Natural killer cell (primary cell): ENCODE results near the gene MAN1C1. TPM values are rescaled to one million over a fixed set of nuclear protein-coding genes. Genes with fewer than 3 reads are reported as not detected.
"Not testable (repeated sequence)": the region's sequence is repeated elsewhere in the genome, so short reads cannot be mapped to it uniquely, and the experiment has no call there.

Source experiments
- ATAC-seq, 3 donors: fragments of 150-1000 bp in 2 of 3; fragments of 200-7000 bp in 1 of 3; cut with Tn5 transposase; 1 replicate in 1 of 3; 2 replicates in 2 of 3; pipeline ENCODE4 v1.10.0; 2021; ENCODE audit warnings: mild to moderate bottlenecking in 2 of 3, moderate library complexity in 2 of 3
- DNase-seq, 2 donors: peaks; one replicate each; pipeline versions ENCODE4 v3.0.0 to v3.0.0-alpha.2; 2013 to 2021; ENCODE audit warnings: mixed read lengths in 1 of 2
- H3K27ac ChIP-seq: one replicate; pipeline ENCODE4 v1.5.1; 2013; ENCODE audit warnings: mild to moderate bottlenecking, low read length
- H3K27me3 ChIP-seq: one replicate; pipeline ENCODE4 v1.6.1; 2013; ENCODE audit warnings: low read length; ENCODE audit not compliant: control insufficient read depth, insufficient read depth
- H3K36me3 ChIP-seq: one replicate; pipeline ENCODE4 v1.6.1; 2013; ENCODE audit warnings: low read length; ENCODE audit not compliant: control insufficient read depth, insufficient read depth
- H3K4me1 ChIP-seq: one replicate; pipeline ENCODE4 v1.6.1; 2013; ENCODE audit warnings: low read length; ENCODE audit not compliant: control insufficient read depth, insufficient read depth
- H3K4me3 ChIP-seq: one replicate; pipeline ENCODE4 v1.5.1; 2013; ENCODE audit warnings: low read length
- H3K9me3 ChIP-seq: one replicate; pipeline ENCODE4 v1.6.1; 2013; ENCODE audit warnings: low read length; ENCODE audit not compliant: control insufficient read depth, insufficient read depth
- H3K27ac Mint-ChIP-seq, 2 donors: one replicate each; pipeline ENCODE4 v1.8.0; 2022; ENCODE audit warnings: mild to moderate bottlenecking in 2 of 2, mixed read lengths in 2 of 2, moderate library complexity in 1 of 2
- H3K27me3 Mint-ChIP-seq, 2 donors: one replicate each; pipeline ENCODE4 v1.8.0; 2022; ENCODE audit warnings: low read depth in 2 of 2, mixed read lengths in 2 of 2
- H3K36me3 Mint-ChIP-seq: one replicate; pipeline ENCODE4 v1.8.0; 2022; ENCODE audit warnings: mixed read lengths
- H3K4me1 Mint-ChIP-seq, 2 donors: one replicate each; pipeline ENCODE4 v1.8.0; 2022; ENCODE audit warnings: mixed read lengths in 2 of 2
- H3K4me3 Mint-ChIP-seq: one replicate; pipeline ENCODE4 v1.8.0; 2022; ENCODE audit warnings: mild to moderate bottlenecking, moderate library complexity, mixed read lengths
- H3K9me3 Mint-ChIP-seq, 2 donors: one replicate each; pipeline ENCODE4 v1.8.0; 2022; ENCODE audit warnings: mixed read lengths in 2 of 2
- WGBS: methylation state at CpG from one replicate; pipeline ENCODE4 v1.1.7; 2013; ENCODE audit warnings: missing lambda C conversion rate; ENCODE audit not compliant: insufficient coverage; 5-methylcytosine and 5-hydroxymethylcytosine counted together
- intact Hi-C: fragments of 100-400 bp; cut with micrococcal nuclease; formaldehyde crosslinking; loops from one replicate; pipeline ENCODE4 v1.14.2; 2022
- total RNA-seq, 4 donors: library from RNA; stranded (reverse); fragments of 120-200 nt in 1 of 4; gene quantifications; one replicate each; pipeline versions ENCODE4 v1.2.3 to v1.2.4, GENCODE V29; 2013 to 2022
- TF ChIP-seq, protein P1 (sequence below): fragments of 200-600 bp; IDR thresholded peaks from one replicate; pipeline ENCODE4 v1.8.0; 2022; ENCODE audit warnings: antibody characterized with exemption

MAN1C1 gene
- total RNA-seq, 3 donors from 2014 or later (not counting 1 experiment from before 2014, with no cell fraction given) = 3.6 to 7.5 (median 7.1) TPM

DNA sequence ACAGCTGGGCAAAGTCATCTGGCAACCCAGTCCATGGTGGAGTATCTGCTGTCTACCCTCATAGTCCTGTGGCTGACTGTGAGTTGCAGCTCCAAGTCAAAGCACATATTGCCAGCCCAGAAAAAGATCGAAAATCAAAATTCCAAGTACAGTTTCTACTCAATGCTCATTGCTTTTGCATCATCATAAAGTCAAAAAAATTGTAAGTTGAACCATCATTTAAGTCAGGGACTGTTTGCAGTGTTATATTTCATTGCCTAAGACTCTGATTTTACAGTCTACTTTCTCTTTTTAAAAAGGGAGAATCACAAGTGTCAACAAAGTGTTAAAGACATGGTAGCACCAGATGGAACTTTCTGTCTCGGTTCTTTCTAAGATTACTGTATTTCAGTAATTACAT, 22.7 kb upstream of the MAN1C1 start:
- no peaks in the 10 kb centered on the region for H3K9me3 ChIP-seq
- 87% methylated on average over 1 of the region's 2 CpGs for WGBS
- Mint-ChIP-seq H3K4me3 (no peak overlapping the region), H3K9me3 (no peaks in the 10 kb centered on the region), H3K27ac (no peak overlapping the region), H3K4me1 (no peaks in the 10 kb centered on the region), H3K27me3 (peaks cover 0 to 3% of the 10 kb centered on the region in 2 donors), H3K36me3 (no peaks in the 10 kb centered on the region)
- TF ChIP-seq, protein P1, sequence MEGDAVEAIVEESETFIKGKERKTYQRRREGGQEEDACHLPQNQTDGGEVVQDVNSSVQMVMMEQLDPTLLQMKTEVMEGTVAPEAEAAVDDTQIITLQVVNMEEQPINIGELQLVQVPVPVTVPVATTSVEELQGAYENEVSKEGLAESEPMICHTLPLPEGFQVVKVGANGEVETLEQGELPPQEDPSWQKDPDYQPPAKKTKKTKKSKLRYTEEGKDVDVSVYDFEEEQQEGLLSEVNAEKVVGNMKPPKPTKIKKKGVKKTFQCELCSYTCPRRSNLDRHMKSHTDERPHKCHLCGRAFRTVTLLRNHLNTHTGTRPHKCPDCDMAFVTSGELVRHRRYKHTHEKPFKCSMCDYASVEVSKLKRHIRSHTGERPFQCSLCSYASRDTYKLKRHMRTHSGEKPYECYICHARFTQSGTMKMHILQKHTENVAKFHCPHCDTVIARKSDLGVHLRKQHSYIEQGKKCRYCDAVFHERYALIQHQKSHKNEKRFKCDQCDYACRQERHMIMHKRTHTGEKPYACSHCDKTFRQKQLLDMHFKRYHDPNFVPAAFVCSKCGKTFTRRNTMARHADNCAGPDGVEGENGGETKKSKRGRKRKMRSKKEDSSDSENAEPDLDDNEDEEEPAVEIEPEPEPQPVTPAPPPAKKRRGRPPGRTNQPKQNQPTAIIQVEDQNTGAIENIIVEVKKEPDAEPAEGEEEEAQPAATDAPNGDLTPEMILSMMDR = no peak
- no peak for DNase-seq
- no peaks in the 10 kb centered on the region for H3K36me3 ChIP-seq
- no peaks in the 10 kb centered on the region for H3K27me3 ChIP-seq
- no peak for ATAC-seq
- no peaks in the 10 kb centered on the region for H3K4me1 ChIP-seq
- intact Hi-C loops = no loop called here
- no peak overlapping the region for H3K27ac ChIP-seq
- no peak overlapping the region for H3K4me3 ChIP-seq

DNA sequence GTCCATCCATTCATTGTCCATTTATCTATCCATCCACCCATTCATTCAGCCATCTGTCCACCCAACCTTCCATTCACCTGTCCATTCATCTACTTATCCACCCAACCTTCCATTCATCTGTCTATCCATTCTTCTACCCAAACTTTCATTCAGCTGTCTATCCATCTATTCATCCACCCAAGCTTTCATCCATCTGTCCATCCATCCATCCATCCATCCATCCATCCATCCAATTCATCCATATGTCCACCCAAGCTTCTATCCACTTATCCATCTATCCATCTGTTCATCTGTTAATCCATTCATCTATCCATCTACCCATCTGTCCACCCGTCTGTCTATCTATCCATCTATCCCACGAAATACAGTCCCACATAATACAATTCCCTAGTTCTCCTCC, 21.6 kb upstream of the MAN1C1 start:
- Mint-ChIP-seq H3K9me3 (no peaks in the 10 kb centered on the region), H3K27me3 (peaks cover 0 to 3% of the 10 kb centered on the region in 2 donors), H3K27ac (no peak overlapping the region), H3K4me1 (no peaks in the 10 kb centered on the region), H3K4me3 (no peak overlapping the region), H3K36me3 (no peaks in the 10 kb centered on the region)
- ATAC-seq = no peak
- 94% methylated on average over 2 of the region's 2 CpGs for WGBS
- H3K9me3 ChIP-seq = no peaks in the 10 kb centered on the region
- no peaks in the 10 kb centered on the region for H3K27me3 ChIP-seq
- TF ChIP-seq, protein P1 = no peak
- intact Hi-C loops = no loop called here
- H3K27ac ChIP-seq = no peak overlapping the region
- no peak overlapping the region for H3K4me3 ChIP-seq
- H3K36me3 ChIP-seq = no peaks in the 10 kb centered on the region
- no peak for DNase-seq
- H3K4me1 ChIP-seq = no peaks in the 10 kb centered on the region

DNA sequence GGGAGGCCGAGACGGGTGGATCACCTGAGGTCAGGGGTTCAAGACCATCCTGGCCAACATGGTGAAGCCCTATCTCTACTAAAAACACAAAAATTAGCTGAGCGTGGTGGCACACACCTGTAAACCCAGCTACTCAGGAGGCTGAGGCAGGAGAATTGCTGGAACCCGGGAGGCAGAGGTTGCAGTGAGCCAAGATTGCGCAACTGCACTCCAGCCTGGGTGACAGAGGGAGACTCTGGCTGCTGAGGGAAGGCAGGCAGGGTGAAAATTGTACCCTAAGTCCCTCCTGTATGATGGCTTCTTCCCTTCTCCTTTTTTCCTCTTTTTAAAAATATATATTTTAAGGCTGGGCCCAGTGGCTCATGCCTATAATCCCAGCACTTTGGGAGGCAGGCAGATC, 19.9 kb upstream of the MAN1C1 start:
- H3K36me3 ChIP-seq, H3K9me3 Mint-ChIP-seq, H3K27me3 ChIP-seq, H3K27ac ChIP-seq, intact Hi-C loops, ATAC-seq, H3K36me3 Mint-ChIP-seq, H3K4me3 ChIP-seq, H3K9me3 ChIP-seq, H3K27me3 Mint-ChIP-seq, H3K27ac Mint-ChIP-seq, H3K4me1 Mint-ChIP-seq, H3K4me3 Mint-ChIP-seq, DNase-seq, H3K4me1 ChIP-seq: not testable (repeated sequence)
- WGBS = 91% methylated on average over 5 of the region's 5 CpGs

DNA sequence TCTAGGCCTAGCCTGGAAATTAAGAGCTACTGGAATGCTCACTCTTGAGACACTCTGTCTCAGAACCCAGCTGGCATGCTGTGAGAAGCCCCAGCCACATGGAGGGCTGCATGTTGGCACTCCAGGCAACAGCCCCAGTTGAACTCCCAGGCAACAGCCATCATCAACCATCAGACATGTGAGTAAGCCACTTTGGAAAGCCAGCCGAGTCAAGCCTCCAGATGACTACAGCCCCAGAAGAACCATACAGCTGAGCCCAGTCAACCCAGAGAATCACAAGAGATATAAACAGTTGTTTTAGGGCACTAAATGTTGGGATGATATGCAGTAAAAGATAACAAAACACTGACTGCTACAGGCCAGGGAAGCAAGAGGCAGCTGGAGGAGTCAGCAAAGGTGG, 17.7 kb upstream of the MAN1C1 start:
- H3K27ac Mint-ChIP-seq = no peak overlapping the region
- H3K27me3 Mint-ChIP-seq = peaks cover 7 to 8% of the 10 kb centered on the region in 2 donors
- H3K9me3 ChIP-seq = no peaks in the 10 kb centered on the region
- intact Hi-C loops = no loop called here
- no peak overlapping the region for H3K4me3 ChIP-seq
- no peaks in the 10 kb centered on the region for H3K4me1 Mint-ChIP-seq
- DNase-seq = no peak
- no peak overlapping the region for H3K4me3 Mint-ChIP-seq
- no CpG with 5 or more reads among the region's 1 CpG for WGBS
- no peak overlapping the region for H3K27ac ChIP-seq
- no peaks in the 10 kb centered on the region for H3K4me1 ChIP-seq
- TF ChIP-seq, protein P1 = no peak
- no peak for ATAC-seq
- no peaks in the 10 kb centered on the region for H3K36me3 ChIP-seq
- H3K36me3 Mint-ChIP-seq = no peaks in the 10 kb centered on the region
- H3K9me3 Mint-ChIP-seq = no peaks in the 10 kb centered on the region
- H3K27me3 ChIP-seq = no peaks in the 10 kb centered on the region
